Esophagus squamous epithelium (tissue), 5 donors: ENCODE results near the gene ASB2. TPM values are rescaled to one million over a fixed set of nuclear protein-coding genes. Genes with fewer than 3 reads are reported as not detected.
A peak's percentile ranks its signal among the peaks of the same experiment; 100 is the strongest.

Experiments
- DNase-seq: peaks from one replicate; lab custom pipeline; 2025; lab: John Stamatoyannopoulos, UW
- H3K27ac ChIP-seq, 4 donors: fragments of 200-600 bp; sonication (generic); one replicate each; pipeline ENCODE4 v1.5.1; 2016 to 2019; ENCODE audit warnings: mild to moderate bottlenecking in 1 of 4
- H3K27me3 ChIP-seq, 4 donors: fragments of 200-600 bp; sonication (generic); 1 replicate in 3 of 4; 2 replicates in 1 of 4; pipeline versions ENCODE4 v1.5.1 to v1.6.0; 2017 to 2021; ENCODE audit warnings: antibody characterized with exemption in 1 of 4
- H3K36me3 ChIP-seq, 3 donors: fragments of 200-600 bp; sonication (generic); one replicate each; pipeline ENCODE4 v1.5.1; 2016 to 2019
- H3K4me1 ChIP-seq, 3 donors: fragments of 200-600 bp; sonication (generic); one replicate each; pipeline ENCODE4 v1.5.1; 2017 to 2019
- H3K4me3 ChIP-seq, 4 donors: fragments of 200-600 bp; sonication (generic); 1 replicate in 3 of 4; 2 replicates in 1 of 4; pipeline ENCODE4 v1.5.1; 2016 to 2019; ENCODE audit warnings: mild to moderate bottlenecking in 2 of 4, moderate library complexity in 1 of 4
- H3K9me3 ChIP-seq, 3 donors: fragments of 200-600 bp; sonication (generic); one replicate each; pipeline ENCODE4 v1.5.1; 2016 to 2019
- POLR2A ChIP-seq, 4 donors: fragments of 450-650 bp; IDR thresholded peaks; one replicate each; pipeline ENCODE4 v1.6.1; 2017; ENCODE audit warnings: antibody characterized with exemption in 4 of 4, mild to moderate bottlenecking in 4 of 4, moderate library complexity in 3 of 4
- WGBS, 2 donors: methylation state at CpG; one replicate each; pipeline ENCODE4 v1.1.5; 2018; 5-methylcytosine and 5-hydroxymethylcytosine counted together
- intact Hi-C: fragments of 100-400 bp; cut with DNase I; formaldehyde crosslinking; loops from one replicate; pipeline ENCODE4 v1.15.0; 2022
- total RNA-seq, 4 donors: library from RNA; depleted of rRNA; stranded (reverse); fragments of >200 nt; gene quantifications; one replicate each; pipeline ENCODE4 v1.1.0, GENCODE V29; 2016
- TF ChIP-seq, protein P1 (sequence below), 6 experiments: fragments of 450-650 bp in 4 of 6; fragments of 200-600 bp in 2 of 6; sonication (generic) in 2 of 6; IDR thresholded peaks; one replicate each; pipeline ENCODE4 v1.5.1; 2016 to 2019; ENCODE audit warnings: antibody characterized with exemption in 6 of 6, mild to moderate bottlenecking in 4 of 6, moderate library complexity in 4 of 6
- donor health status: DM: yes; HTN: yes; CAD: no.

Gene ASB2
- total RNA-seq, 4 donors from 2014 or later: 0.83 to 8.8 (median 3.7) TPM

DNA sequence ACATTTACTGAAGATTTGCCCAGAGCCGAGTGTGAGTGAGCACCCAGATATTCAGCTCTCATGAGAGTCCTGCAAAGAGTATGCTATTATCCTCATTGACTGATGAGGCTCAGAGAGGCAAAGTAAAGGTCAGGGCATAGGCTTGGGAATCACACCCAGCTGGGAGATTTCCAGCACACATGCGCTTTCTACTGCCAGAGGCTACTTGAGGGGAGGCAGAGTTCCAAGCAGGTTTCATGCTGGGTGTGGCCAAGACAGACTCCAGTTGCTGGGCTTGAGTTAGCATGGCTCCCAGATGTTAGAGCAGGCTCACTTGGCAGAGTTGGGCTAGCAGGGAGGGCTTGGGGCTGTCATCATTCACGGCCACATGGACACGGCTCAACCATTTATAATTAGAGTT, 63.6 kb downstream of the ASB2 start:
- Histone ChIP-seq H3K9me3 (peaks cover 0 to 9% (median 4%) of the 10 kb centered on the region in 3 donors), H3K27ac (no peak overlapping the region), H3K36me3 (no peaks in the 10 kb centered on the region), H3K4me3 (no peak overlapping the region), H3K27me3 (no peaks in the 10 kb centered on the region), H3K4me1 (peaks cover 0 to 6% (median 0%) of the 10 kb centered on the region in 3 donors)
- DNase-seq: no peak
- 51 to 76% methylated on average over 3 to 4 of the region's 4 CpGs for WGBS, 2 donors
- intact Hi-C loops: no loop called here
- no peak for TF ChIP-seq POLR2A (IDR thresholded peaks at IDR 0.05)
- TF ChIP-seq, protein P1, sequence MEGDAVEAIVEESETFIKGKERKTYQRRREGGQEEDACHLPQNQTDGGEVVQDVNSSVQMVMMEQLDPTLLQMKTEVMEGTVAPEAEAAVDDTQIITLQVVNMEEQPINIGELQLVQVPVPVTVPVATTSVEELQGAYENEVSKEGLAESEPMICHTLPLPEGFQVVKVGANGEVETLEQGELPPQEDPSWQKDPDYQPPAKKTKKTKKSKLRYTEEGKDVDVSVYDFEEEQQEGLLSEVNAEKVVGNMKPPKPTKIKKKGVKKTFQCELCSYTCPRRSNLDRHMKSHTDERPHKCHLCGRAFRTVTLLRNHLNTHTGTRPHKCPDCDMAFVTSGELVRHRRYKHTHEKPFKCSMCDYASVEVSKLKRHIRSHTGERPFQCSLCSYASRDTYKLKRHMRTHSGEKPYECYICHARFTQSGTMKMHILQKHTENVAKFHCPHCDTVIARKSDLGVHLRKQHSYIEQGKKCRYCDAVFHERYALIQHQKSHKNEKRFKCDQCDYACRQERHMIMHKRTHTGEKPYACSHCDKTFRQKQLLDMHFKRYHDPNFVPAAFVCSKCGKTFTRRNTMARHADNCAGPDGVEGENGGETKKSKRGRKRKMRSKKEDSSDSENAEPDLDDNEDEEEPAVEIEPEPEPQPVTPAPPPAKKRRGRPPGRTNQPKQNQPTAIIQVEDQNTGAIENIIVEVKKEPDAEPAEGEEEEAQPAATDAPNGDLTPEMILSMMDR (IDR thresholded peaks at IDR 0.05): no peak

DNA sequence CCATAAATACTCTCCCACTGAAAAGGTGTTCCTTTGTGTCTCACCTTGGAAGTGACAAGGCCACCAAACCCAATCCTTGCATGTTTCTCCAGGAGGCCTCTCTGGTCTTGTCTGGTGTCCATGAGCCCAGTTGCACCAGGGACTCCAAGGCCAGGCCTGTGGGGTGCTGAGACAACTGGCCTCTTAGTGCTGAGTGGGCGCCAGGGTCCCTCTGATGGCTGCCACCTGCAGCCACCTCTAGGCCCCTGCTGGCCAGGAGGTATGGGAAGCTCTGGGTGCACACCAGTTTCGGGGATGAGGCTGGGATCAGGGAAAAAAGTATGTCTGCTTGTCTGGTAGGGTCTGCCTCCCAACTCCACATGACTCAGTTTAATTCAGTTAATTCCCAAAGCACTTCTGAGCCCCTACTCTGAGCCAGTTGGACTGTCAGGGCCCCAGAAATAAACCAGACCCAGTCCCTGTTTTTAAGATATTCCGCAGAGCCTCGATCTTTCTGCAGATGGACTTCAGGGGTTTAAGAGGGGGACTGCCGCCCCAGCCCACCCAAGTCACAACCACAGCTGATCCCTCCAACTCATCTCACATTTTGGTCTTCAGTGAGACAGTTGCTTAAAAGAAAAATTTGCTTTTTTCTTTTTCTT, 64.3 kb downstream of the ASB2 start:
- TF ChIP-seq POLR2A (IDR thresholded peaks at IDR 0.05): no peak
- TF ChIP-seq, protein P1 (IDR thresholded peaks at IDR 0.05): no peak
- H3K36me3 ChIP-seq: no peaks in the 10 kb centered on the region
- DNase-seq: no peak
- no peaks in the 10 kb centered on the region for H3K27me3 ChIP-seq
- no peak overlapping the region for H3K27ac ChIP-seq
- 81 to 88% methylated on average over 4 to 5 of the region's 5 CpGs for WGBS, 2 donors
- peaks cover 0 to 9% (median 4%) of the 10 kb centered on the region in 3 donors for H3K9me3 ChIP-seq
- intact Hi-C loops: no loop called here
- H3K4me1 ChIP-seq: peaks cover 0 to 6% (median 0%) of the 10 kb centered on the region in 3 donors
- no peak overlapping the region for H3K4me3 ChIP-seq

DNA sequence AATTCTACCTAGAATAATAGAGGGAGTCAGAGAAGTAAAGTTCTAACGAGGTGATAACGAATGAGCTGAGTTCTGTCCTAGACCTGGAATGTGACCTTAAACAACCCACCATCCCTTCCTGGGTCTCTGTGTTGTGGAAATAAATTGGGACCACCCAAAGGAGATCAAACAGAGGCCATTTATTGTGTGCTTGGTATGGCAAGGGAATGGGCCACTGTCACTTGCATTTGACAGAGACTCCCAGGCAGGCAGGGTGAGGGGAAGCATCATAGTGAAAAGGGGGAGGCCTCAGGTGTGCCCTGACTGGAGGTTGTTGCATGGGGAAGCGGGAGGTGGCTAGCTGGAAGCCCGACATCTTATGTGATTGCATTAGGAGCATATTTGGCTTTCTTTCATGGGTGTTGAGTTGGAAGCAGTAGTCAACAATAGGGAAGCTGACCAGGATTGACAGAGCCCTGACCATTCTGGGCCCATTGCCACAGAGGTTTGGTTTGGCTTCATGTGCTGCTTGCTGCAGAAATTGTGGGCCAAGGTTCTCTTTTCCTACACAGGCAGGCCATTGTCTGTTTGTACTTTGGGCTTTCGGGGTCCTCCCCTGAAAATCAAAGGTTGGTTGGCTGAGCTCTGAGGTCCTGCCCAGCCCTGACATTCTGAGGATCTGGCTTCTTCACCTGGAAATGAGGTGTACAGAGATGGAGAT, 66.8 kb downstream of the ASB2 start:
- Histone ChIP-seq H3K27me3 (peaks cover 0 to 3% (median 0%) of the 10 kb centered on the region in 4 donors), H3K9me3 (peaks cover 0 to 5% (median 3%) of the 10 kb centered on the region in 3 donors), H3K4me1 (peaks cover 0 to 11% (median 0%) of the 10 kb centered on the region in 3 donors), H3K4me3 (no peak overlapping the region), H3K27ac (no peak overlapping the region), H3K36me3 (no peaks in the 10 kb centered on the region)
- TF ChIP-seq POLR2A (IDR thresholded peaks at IDR 0.05): no peak
- TF ChIP-seq, protein P1 (IDR thresholded peaks at IDR 0.05): no peak
- 83 to 89% methylated on average over 5 of the region's 5 CpGs for WGBS, 2 donors
- no peak for DNase-seq
- intact Hi-C loops: no loop called here

DNA sequence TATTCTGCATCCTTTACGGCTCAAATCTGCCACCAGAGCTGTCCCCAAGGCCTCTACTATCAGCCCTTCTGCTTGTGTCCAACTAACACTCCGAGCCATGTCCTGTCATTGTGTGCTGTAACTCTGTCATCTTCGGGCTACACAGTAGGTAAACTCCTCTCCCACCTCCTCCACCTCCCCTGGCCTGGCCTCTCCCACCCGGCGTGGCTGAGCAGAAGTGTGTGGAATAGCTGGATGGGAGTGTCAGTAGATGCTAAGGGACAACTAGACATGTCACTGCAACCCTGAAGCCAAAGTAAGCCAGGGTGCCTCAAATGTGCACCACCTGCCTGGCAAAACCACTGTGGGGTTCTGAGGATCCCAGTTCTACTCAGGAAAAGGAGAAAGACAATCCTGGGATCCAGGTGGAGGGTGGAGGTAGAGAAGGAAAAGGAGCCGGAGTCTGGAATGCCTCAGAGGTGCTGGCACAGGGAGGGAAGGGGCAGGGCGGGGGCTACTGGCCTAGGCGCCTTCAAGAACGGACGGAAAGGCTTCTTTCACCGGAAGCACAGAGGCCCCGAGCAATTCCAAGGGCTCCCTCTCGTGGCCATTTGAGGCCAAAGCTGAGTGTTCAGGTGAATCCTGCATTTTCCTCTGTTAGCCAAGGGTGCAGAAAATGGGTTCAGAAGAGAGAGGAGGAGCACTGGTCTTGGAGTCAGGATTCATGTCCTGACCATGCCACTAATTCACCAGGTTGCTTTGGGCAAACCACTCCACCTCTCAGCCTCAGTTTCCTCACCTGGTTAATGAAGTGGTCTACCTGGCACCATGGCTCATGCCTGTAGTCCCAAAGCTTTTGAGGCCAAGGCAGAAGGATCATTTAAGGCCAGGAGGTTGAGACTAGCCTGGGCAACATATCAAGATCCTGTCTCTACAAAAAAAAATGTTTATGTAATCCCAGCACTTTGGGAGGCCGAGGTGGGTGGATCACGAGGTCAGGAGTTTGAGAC, 69.7 kb downstream of the ASB2 start:
- peaks cover 0 to 5% (median 0%) of the 10 kb centered on the region in 3 donors for H3K4me1 ChIP-seq
- peaks cover 0 to 17% (median 0%) of the 10 kb centered on the region in 4 donors for H3K27me3 ChIP-seq
- no peak for TF ChIP-seq POLR2A (IDR thresholded peaks at IDR 0.05)
- TF ChIP-seq, protein P1 (IDR thresholded peaks at IDR 0.05): peak; percentile 30 to 79 (median 56)
- no peaks in the 10 kb centered on the region for H3K36me3 ChIP-seq
- no peak overlapping the region for H3K4me3 ChIP-seq
- intact Hi-C loops: no loop called here
- H3K27ac ChIP-seq: no peak overlapping the region
- 35 to 43% methylated on average over 9 to 13 of the region's 15 CpGs for WGBS, 2 donors
- no peaks in the 10 kb centered on the region for H3K9me3 ChIP-seq
- DNase-seq: no peak
